NB4 (cell line): ENCODE results near the gene FMN1.

Experiments used
- POLR2A ChIP-seq: IDR thresholded peaks from 2 replicates; pipeline ENCODE4 v1.6.1; 2011; ENCODE audit warnings: mild to moderate bottlenecking; ENCODE audit not compliant: insufficient read length; ENCODE audit errors: extremely low read depth
- TF ChIP-seq, protein P1 (sequence below): IDR thresholded peaks from one replicate; pipeline ENCODE4 v1.5.1; 2012; ENCODE audit warnings: low read depth, low read length

DNA sequence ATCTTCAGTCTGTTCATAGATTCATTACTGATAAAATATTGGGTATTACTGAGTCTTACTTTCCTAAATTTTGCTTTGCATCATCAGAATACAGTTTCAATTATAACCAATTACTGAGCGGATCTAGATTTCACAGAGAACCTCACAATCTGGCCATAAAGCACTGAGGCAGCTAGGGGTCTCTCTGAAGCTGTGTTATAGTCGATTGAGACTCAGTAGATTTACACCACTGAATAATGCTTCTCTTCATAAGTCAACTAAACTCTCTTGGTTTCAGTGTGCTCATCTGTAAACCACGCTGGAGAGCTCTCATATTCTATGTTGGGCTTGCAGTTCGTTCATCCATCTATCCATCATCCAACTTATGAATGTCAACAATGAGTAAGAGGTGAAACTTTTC lies 296.1 kb downstream of the FMN1 start:
- TF ChIP-seq, protein P1, sequence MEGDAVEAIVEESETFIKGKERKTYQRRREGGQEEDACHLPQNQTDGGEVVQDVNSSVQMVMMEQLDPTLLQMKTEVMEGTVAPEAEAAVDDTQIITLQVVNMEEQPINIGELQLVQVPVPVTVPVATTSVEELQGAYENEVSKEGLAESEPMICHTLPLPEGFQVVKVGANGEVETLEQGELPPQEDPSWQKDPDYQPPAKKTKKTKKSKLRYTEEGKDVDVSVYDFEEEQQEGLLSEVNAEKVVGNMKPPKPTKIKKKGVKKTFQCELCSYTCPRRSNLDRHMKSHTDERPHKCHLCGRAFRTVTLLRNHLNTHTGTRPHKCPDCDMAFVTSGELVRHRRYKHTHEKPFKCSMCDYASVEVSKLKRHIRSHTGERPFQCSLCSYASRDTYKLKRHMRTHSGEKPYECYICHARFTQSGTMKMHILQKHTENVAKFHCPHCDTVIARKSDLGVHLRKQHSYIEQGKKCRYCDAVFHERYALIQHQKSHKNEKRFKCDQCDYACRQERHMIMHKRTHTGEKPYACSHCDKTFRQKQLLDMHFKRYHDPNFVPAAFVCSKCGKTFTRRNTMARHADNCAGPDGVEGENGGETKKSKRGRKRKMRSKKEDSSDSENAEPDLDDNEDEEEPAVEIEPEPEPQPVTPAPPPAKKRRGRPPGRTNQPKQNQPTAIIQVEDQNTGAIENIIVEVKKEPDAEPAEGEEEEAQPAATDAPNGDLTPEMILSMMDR: no peak
- no peak for TF ChIP-seq POLR2A
